RPMI8226 (cell line): ENCODE measurements around the gene GABARAPL1.
A peak's percentile ranks its signal among the peaks of the same experiment; 100 is the strongest.
"Not testable (repeated sequence)": the region's sequence is repeated elsewhere in the genome, so short reads cannot be mapped to it uniquely, and the experiment has no call there.

Experiments used
- DNase-seq: peaks from one replicate; pipeline ENCODE4 v3.0.0-alpha.2; 2015

Gene GABARAPL1

DNA sequence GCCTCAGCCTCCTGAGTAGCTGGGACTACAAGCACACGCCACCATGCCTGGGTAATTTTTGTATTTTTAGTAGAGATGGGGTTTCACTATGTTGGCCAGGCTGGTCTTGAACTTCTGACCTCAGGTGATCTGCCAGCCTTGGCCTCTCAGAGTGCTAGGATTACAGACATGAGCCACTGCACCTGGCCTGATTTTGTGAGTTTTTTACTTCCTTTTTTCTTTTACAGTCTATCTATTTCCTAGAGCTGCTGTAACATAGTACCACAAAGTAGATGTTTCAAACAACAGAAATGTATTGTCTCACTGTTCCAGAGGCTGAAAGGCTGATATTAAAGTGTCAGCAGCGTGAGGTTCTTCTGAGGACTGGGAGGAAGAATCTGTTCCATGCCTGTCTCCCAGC is 8.2 kb upstream of the GABARAPL1 start:
- not testable (repeated sequence) for DNase-seq

DNA sequence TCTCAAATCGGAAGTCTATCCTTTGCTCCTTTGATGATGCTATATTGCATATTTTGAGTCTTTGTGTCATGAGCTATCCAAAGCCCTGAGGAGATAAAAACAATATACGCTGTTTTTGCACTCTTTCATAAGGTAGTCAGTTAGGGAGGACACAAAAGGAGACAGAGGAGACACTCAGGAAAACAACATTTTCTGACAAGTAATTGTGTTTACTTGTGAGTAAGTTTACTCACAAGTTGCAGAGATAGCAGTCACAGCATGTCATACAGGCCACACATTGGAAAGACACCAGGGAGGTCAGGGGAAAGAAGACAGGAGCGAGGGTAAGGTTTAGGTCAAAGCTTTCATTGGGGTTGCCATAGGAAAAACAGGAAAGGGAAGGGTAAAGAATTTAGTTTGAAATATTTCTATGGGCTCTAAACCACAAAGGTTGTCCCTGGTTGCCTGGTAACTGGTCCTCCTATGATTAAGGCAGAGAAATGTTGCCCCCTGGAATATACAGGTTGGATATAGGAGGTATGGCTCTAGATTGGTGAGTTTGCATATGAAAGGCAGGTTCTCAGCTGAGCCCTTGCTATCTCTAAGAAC is 7.4 kb upstream of the GABARAPL1 start:
- DNase-seq = no peak

DNA sequence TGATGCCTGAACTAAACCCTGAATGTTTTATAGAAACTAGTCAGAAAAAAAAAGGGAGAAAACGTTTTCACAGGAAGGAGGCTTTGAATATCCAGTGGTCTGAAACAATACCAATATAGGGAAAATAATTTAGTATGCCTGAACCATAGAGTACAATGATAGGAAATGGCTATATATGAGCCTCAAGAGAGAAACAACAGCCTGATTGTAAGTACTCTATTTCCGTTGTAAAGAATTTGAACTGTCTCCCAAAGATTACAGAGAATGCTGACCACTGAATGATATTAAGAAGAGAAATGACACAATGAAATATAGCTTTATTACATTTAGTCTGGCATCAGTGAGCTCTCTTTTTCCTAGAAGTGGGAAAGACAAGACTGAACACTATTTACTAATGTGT is 5.5 kb upstream of the GABARAPL1 start:
- no peak for DNase-seq

DNA sequence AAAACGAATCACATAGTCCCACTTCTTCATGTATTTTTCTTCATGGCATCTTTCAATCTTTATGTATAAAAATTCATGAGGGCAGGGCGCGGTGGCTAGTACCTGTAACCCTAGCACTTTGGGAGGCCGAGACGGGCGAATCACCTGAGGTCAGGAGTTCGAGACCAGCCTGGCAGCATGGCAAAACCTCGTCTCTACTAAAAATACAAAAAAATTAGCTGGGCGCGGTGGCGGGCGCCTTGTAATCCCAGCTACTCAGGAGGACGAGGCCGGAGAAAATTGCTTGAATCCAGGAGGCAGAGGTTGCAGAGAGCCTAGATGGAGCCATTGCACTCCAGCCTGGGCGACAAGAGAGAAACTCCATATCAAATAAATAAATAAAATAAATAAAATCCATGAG is 2.5 kb upstream of the GABARAPL1 start:
- no peak for DNase-seq

DNA sequence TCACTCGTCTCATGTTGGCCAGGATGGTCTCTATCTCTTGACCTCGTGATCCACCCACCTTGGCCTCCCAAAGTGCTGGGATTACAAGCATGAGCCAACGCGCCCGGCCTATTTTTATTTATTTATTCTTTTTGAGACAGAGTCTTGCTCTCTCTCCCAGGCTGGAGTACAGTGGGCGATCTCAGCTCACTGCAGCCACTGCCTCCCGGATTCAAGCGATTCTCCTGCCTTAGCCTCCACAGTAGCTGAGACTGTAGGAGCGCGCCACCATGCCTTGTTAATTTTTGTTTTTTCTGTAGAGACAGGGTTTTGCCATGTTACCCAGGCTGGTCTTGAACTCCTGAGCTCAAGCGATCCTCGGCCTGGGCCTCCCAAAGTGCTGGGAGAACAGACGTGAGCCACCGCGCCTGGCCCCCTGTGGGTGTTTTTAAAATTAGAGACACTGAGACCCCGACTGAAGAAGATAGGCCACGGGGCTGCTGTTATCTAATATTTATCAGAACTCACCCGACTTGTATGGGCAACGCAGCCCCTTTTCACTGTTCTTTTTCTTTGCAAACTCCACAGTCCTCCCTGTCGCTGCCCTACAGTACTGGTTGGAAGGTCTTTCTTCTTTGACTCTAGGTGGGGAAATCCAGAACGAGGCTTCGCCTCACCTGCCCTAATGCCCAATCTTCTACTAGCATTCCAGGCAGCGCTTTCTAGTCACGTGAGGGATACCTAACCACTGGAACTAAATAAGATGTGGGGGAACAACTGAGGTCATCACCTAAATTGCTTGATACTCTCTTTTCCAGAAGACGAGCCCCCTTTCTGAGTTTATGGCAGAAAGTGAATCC is 1.4 kb upstream of the GABARAPL1 start:
- DNase-seq = no peak

DNA sequence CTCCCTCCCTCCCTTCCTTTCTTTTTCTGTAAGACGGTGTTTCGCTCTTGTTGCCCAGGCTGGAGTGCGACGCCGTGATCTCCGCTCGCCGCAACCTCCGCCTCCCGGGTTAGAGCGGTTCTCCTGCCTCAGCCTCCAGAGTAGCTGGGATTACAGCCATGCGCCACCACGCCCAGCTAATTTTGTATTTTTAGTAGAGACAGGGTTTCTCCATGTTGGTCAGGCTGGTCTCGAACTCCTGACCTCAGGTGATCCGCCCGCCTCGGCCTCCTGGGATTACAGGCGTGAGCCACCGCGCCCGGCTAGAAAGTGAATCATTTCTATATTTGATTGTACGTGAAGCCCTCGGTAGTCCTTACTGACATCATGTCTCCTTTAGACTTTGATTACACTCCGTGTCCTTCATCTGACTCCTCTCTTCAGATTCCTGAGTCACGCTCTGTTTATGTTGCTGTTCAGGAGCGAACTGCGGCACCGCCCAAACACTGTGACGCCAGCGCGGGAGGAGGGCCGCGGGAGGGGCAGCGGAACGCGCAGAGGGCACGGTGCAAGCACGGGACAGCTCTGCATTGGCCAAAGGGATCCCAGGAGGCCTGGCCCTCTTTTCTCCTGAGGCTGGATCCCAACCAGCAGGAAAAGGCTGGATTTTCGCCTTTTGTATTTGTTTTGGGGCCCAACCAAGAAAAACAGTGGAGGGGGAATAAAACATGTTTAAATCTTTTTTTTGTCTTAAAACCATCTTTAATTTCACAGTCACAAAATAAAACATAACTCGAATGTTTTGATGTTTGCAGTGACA is 538 bp upstream of the GABARAPL1 start:
- peak; percentile 78 for DNase-seq

DNA sequence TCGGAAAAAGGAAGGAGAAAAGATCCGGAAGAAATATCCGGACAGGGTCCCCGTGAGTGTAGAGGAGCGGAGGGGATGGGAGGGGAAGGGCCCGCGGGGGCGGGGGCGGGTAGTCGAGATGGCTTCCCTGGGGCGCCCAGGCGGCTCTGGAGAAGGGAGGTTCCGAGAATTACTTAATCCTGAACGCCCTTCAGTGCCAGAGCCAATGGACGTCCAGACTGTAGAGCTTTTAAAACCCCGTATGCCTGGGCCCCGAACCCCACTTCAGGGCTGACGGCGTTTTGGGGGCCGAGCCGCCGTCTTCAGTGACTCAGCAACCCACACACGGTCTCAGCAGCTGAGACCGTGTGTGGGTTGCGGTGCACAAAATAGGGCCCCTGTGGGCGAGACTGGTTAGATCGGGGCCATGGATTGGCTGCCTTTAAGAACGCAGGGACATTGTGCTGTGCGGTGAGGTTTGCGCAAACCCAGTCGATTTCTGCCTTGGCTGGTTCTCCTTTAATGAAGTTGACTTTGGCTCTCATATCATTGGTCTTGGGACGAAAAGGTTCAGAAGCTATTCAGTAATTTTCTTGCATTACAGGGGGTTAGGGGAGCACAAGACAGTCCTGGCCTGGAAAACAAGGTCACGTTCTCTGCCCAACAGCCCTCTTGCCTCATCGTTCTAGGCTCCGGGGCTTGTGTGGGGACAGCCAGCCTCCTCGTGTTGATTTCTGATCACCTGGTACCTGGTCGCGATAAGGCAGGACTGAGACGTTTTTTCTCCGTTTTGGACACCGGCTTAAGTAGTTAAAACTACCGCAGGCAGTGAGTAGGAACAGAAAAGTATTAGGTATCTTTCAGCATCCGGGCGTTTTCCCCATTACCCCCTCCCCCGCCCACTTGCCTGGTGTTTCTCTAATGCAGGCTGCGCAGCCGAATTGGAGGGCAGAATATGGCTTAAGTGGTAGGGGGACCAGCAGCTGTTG is 775 bp downstream of the GABARAPL1 start:
- peak; percentile 21 for DNase-seq

DNA sequence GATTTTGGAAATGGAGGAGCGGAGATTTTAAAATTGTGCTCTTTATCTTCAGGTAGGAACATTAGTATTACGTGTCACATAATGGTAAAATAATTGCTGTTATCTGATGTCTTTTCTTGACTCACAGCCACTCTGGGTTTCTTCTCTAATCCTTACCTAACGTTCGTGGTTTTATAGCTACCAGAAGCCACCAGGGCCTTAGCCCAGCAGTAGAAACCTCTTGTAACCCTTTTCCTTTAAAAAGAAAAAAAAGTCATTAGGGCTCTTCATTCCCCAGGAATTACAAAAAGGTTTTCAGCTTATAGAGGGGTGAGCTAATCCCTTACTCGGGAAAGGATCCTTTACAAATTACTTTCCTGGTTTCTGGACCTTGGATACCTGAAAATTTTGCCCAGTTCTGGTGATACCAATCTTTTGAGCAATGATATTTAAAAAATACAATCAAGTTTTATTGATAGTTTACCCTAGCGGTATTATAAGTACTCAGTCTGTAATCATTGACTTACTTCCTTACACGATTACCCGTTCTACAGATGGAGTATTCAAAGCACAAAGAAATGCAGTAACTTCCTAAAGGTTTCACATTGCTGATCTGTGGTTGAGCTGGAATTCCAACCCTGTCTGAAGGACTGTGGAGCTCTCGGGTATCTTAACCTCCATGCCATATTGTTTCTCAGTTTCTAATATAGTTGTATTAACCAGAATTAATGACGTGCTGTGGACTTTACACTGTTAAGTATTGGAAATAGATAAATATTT is 1.6 kb downstream of the GABARAPL1 start:
- DNase-seq = no peak

DNA sequence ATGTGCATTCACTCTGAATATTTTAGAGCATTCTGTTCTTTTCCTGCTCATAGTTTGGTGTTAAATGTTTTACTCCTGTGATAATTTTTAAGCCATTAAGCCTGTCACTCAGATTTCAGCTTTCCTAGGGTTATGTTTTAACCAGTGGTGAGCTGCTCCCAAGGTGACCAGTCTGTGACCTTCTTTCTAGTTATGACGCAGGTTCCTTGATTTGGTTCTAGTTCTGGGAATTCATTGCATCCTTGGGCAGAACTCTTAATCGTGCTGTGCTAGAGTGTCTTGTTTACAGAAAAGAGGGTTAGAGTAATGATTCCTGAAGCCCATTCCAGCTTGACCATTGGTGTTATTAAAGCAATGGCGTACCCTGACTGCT is 2.2 kb downstream of the GABARAPL1 start:
- DNase-seq = no peak

DNA sequence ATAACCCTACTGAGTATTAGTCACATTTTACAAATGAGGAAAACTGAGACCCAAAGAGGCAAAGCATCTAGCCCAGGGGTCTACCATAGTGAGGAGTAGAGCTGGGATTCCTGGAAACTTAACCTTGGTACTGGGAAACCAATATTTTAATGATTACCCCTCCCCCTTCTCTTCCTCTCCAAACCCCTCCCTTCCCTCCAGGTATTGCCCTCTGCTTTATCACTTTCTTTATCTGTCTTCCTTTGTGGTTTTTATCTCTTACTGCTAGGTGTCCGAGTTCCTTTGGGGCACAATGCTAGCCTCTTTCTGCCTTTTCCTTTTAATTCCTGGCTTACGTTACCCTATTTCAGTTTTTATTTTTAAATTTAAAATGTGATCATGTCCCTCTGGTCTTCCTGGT is 2.8 kb downstream of the GABARAPL1 start:
- no peak for DNase-seq

DNA sequence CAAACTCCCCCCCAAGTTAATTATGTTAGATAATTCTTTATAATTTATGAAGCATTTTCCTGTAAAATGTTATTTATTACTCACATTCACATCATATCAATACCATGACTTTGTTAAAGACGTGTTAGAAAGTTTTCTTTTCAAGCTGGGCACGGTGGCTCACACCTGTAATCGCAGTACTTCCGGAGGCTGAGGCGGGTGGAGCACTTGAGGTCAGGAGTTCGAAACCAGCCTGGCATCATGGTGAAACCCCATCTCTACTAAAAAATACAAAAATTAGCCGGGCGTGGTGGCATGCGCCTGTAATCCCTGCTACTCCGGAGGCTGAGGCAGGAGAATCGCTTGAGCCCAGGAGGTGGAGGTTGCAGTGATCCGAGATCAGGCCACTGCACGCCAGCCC is 3.3 kb downstream of the GABARAPL1 start:
- not testable (repeated sequence) for DNase-seq

DNA sequence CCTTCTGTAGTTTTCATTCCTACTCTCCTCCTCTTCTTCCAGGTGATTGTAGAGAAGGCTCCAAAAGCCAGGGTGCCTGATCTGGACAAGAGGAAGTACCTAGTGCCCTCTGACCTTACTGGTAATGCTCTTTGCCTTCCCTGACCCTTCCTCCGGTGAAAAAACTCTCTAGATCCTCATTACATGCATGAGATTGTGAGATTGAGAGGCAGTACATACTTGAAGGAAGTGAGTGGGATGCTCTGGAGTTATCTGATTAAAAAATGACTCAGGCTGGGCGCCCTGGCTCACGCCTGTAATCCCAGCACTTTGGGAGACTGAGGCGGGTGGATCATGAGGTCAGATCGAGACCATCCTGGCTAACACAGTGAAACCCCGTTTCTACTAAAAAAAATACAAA is 5.3 kb downstream of the GABARAPL1 start:
- no peak for DNase-seq

DNA sequence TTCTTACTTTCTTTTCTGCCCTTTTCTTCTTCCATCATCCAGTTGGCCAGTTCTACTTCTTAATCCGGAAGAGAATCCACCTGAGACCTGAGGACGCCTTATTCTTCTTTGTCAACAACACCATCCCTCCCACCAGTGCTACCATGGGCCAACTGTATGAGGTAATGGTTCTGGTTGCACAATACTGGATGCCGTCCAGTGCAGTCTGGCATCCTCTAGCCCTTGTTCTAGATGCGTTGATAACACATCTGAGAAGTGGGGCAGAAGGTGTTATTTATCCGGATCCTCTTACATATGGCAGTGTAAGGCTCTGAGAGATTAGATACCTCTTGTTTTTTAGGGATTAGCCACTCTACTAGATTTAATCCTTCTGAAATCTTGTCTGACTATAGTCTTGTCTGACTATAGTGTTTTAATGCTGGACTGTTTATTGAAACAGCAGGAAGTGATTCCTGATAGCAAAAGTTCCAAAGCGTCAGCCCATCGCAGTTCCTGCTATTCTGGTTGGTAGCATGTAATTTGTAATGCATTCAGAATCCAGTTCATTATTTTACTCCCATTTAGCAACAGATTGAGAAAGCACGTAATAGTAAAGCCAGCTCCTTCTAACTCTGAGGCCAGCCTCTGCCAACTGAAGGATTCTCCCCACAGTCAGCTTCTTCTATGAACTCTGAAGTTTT is 7.9 kb downstream of the GABARAPL1 start:
- DNase-seq = no peak

DNA sequence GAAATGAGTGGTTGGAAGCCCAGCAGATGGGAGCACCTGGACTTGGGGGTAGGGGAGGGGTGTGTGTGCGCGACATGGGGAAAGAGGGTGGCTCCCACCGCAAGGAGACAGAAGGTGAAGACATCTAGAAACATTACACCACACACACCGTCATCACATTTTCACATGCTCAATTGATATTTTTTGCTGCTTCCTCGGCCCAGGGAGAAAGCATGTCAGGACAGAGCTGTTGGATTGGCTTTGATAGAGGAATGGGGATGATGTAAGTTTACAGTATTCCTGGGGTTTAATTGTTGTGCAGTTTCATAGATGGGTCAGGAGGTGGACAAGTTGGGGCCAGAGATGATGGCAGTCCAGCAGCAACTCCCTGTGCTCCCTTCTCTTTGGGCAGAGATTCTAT is 9.2 kb downstream of the GABARAPL1 start:
- DNase-seq = no peak

DNA sequence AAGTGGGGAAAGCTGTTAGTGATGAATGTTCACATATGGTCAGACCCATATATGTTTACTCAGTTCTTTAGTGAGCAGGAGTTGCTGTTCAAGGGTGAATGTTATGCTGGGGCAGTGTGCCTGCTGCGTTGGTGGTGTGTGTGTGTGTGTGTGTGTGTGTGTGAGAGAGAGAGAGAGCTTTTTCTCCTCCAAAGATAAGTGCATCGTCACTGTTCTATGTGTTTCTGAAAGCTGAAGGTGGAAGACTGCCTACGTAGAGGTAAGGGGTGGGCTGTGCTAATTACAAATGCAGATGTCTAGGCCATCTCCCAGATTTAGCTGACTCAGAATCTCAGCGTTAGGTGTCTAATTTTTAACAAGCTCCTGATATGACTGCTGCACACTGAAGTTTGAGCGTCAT is 10.5 kb downstream of the GABARAPL1 start:
- DNase-seq = no peak

DNA sequence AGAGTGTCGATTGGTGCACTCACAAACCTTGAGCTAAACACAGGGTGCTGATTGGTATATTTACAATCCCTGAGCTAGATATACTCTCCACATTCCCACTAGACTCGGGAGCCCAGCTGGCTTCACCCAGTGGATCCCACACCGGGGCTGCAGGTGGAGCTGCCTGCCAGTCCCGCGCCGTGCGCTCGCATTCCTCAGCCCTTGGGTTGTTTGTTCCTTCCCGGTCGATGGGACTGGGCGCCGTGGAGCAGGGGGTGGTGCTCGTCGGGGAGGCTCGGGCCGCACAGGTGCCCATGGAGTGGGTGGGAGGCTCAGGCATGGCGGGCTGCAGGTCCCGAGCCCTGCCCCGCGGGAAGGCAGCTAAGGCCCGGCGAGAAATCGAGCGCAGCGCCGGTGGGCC is 12.7 kb downstream of the GABARAPL1 start:
- not testable (repeated sequence) for DNase-seq

DNA sequence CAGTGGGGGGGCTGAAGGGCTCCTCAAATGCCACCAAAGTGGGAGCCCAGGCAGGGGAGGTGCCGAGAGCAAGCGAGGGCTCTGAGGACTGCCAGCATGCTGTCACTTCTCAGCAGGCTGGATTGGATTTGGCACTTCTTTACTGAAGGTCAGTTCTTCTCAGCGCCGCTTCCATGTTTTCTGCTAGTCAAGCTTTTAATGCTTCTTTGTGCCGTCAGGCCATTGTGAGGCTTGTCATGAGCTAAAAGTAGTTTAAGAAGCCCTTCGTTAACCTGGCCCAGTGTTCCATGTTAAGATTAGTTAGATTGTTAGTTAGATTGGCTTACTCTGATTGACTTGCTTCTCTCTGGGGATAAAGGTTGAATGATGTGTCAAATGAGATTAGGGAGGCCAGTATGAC is 13.4 kb downstream of the GABARAPL1 start:
- DNase-seq = no peak

DNA sequence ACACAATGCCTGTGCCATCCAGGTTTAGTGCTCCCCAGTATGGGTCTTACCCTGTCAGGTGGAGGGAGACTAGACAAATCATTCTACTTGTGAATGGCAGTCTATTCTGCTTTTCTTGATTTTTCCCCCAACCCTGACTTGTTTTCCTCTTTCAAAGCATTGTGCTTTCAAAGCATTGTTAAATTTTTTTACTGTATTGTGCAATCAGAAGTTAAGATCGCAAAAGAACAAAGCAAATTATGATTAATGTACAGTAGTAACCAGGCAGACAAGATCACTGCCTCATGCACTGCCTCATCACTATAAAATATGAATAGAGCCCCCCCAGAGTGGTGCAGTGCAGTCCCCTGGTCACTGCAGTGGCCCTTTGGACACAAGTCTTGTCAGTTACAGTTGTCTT is 14.1 kb downstream of the GABARAPL1 start:
- DNase-seq = no peak

DNA sequence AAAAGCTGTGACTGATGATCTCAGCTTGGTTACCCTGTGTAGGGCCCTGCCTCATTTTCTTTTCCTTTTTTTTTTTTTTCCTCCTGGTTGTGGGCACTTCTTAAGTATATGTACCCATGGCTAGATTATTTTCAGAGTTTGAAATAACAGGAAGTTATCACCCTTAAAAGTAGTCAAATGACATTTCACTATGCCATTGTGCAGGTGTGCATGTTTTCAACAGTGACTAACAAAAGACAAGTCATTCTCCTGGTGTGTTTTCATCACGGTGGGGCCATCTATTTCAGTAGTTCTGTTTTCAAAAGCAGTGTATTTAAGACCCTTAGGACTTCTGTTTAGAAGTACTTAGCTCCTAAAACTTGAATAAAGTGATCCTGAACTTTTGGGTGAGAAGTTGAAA is 15.0 kb downstream of the GABARAPL1 start:
- DNase-seq = no peak

DNA sequence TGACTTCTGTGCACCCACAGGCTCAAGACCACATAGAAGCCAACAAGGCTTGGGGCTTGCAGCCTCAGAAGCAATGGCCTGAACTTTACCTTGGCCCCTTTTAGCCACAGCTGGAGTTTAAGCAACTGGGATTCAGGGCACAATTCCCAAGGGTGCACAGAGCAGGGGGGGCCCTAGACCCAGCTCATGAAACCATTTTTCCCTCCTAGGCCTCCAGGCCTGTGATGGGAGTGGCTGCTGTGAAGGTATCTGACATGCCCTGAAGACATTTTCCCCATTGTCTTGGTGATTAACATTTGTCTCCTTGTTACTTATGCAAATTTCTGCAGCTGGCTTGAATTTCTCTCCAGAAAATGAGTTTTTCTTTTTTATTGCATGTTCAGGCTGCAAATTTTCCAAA is 21.9 kb downstream of the GABARAPL1 start:
- no peak for DNase-seq
